NCI-H345 treated with DMSO at 0.1 percent for 48 hours (cell line): ENCODE results near the gene PITHD1.
"Not testable (repeated sequence)": the region's sequence is repeated elsewhere in the genome, so short reads cannot be mapped to it uniquely, and the experiment has no call there.

Experiments
- DNase-seq: peaks from one replicate; lab custom pipeline; 2025; ENCODE audit not compliant: unreplicated experiment; lab: John Stamatoyannopoulos, UW

The PITHD1 gene

DNA sequence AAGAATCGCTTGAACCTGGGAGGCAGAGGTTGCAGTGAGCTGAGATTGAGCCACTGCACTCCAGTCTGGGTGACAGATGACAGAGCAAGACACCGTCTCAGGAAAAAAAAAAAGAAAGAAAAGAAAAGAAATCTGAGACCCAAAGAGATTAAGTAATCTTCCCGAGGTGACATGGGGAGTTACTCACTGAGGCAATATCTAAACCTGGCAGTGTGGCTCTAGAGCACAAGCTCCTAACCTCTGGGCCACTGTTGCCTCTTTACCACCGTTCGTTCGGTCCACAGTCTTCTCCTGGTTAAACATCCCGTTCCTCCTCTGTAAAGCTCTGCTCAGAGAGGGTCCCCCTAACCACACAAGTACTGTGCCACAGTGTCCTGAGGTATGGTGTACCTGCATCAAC is 45.5 kb downstream of the PITHD1 start:
- DNase-seq = no peak

DNA sequence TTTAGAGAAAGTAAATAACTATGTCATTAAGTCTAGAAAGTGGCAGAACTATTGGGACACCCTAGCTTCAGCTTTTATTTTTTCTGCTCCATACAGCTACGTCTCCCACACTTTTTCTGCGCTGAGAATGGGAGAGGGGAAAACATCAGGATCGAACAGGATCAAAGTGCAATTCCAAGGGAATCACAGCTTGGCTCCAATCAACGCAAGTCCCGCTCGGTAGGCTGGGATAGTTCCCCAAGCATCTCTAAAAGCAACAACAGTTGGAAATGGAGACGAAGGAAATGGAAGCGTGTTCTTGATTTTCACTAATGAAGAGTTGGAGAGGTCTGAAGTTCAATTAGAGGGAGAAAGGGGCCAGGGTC is 46.5 kb downstream of the PITHD1 start:
- DNase-seq = no peak

DNA sequence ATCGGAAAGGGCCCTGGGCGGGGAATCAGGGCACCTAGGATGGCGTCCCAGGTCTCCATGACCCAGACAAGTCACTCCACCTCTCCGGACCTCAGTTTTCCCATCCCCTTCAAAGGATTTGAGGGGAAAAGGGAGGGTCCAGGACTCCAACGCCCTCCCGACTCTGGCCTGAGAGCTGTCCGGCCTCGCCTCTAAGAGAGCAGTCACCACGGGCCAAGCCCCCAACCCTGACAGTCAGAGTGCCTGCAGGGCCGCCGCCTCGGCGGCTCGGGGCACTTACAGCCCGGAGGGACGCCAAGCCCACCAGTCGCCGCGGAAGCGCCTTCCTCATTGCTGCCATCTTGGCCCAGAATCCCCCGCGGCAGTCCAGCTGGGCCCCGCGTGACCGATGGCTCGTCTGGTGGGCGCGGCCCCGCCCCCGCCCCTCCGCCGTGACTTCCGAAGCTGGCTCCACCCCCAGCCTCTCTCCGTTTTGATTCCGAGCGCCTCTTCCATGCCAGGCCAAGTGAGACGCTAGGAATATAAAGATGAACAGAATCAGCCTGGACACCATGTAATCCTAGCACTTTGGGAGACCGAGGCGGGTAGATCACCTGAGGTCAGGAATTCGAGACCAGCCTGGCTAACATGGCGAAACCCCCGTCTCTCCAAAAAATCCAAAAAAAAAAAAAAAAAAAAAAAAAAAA is 47.0 kb downstream of the PITHD1 start, which contains the start of gene HMGCL:
TSS of gene HMGCL (minus strand) at position 354 of the 686 bp plus-strand sequence. CDS start at position 340, 14 bp downstream.
- DNase-seq = peak; percentile 76

DNA sequence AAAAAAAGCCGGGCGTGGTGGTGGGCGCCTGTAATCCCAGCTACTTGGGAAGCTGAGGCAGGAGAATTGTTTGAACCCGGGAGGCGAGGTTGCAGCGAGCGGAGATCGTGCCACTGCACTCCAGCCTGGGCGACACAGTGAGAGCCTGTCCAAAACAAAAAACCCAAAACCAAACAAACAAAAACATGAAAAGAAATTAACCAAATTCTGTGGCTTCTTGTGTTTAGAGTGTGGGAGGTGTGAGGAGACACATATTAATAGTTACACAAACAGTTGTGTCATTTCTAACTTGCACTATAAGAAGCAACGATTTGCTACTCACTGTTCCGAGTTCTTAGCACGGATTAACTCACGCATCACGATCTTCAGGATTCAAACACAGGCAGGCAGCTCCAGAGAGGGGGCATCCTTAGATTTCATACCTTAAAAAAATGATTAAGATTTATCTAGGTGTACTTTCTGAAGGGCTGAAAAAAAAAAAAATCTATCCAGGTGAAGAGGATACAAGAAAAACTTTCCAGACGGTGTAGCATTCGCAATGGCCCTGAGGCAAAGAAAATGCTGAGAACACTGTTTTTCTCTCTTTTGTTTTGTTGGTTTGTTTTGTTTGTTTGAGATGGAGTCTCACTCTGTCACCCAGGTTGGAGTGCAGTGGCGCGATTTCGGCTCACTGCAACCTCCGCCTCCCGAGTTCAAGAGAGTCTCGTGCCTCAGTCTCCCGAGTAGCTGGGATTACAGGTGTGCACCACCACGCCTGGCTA is 47.7 kb downstream of the PITHD1 start:
- DNase-seq = no peak

DNA sequence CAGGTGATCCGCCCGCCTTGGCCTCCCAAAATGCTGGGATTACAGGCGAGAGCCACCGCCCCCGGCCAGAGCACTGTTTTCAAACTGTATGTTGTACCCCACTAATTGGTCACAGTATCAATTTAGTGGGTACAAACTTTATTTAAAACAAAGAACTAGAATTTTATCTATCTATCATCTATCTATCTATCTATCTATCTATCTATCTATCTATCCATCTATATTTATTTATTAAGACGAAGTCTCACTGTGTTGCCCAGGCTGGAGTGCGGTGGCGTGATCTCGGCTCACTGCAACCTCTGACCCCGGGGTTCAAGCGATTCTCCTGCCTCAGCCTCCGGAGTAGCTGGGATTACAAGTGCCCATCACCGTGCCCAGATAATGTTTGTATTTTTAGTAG is 48.4 kb downstream of the PITHD1 start:
- not testable (repeated sequence) for DNase-seq

DNA sequence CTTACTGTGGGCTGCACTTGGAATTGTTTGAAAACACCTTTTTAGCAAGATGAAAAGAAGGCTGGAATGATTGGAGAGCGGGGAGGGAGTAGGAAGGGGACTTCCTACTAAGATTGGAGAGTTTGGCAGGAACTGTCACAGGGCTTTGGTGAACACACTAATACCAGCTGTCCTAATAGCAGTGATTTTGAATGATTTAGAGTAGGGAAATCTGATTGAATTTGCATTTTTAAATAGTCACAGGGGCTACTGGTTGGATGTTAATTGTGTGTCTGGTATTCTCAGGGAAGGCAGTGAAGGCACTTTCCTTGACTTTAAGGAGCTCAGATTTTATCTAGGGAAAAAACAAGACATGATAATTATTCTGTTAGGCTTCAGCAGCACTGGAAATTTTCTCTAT is 49.5 kb downstream of the PITHD1 start:
- no peak for DNase-seq

DNA sequence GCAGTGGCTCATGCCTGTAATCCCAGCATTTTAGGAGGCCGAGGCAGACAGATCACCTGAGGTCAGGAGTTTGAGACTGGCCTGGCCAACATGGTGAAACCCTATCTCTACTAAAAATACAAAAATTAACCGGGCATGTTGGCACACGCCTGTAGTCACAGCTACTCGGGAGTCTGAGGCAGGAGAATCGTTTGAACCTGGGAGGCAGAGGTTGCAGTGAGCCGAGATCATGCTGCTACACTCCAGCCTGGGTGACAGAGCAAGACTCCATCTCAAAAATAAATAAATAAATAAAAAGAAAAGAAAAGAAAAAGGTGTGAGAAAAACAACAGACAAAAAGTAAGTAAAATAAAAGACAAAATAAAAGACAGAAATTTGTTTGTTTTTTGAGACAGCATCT is 55.9 kb downstream of the PITHD1 start:
- DNase-seq = not testable (repeated sequence)

DNA sequence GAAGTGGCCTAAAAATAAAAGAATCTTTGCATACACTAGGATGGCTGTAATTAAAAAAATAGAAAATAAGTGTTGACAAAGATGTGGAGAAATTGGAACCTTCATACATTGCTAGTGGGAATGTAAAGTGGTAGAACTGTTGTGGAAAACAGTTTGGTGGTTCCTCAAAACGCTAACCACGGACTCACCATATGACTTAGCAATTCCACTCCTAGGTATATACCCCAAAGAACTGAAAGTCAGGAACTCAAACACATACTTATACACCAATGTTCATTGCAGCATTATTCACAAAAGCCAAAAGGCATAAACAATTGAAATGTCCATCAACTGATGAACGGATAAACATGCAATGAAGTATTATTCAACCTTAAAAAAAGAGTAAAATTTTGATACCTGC is 57.8 kb downstream of the PITHD1 start:
- DNase-seq = no peak
